GM23338 (cell line): ENCODE measurements around the gene TTC21B. TPM values are rescaled to one million over a fixed set of nuclear protein-coding genes. Genes with fewer than 3 reads are reported as not detected.

Experiments used
- ATAC-seq: fragments of 200-7000 bp; cut with Tn5 transposase; 3 replicates; pipeline ENCODE4 v1.9.1; 2020
- DNase-seq: peaks from one replicate; pipeline ENCODE4 v3.0.0-alpha.2; 2015; ENCODE audit warnings: low spot score
- H2AFZ ChIP-seq: fragments of 200-600 bp; sonication (generic); 2 replicates; pipeline ENCODE4 v1.8.0; 2016; ENCODE audit warnings: antibody characterized with exemption, mild to moderate bottlenecking, moderate library complexity
- H3F3A ChIP-seq: fragments of 200-600 bp; sonication (generic); replicated peaks from 2 replicates; pipeline ENCODE4 v1.8.0; 2017; ENCODE audit warnings: antibody characterized with exemption, mixed run types, low read depth
- H3K27ac ChIP-seq: fragments of 200-600 bp; sonication (generic); 2 replicates; pipeline ENCODE4 v1.6.1; 2016; ENCODE audit warnings: low read depth
- H3K27me3 ChIP-seq: fragments of 200-600 bp; sonication (generic); 2 replicates; pipeline ENCODE4 v1.8.0; 2016; ENCODE audit warnings: mild to moderate bottlenecking, mixed run types, moderate library complexity; ENCODE audit not compliant: insufficient read depth
- H3K36me3 ChIP-seq: fragments of 200-600 bp; sonication (generic); 2 replicates; pipeline ENCODE4 v1.8.0; 2016; ENCODE audit warnings: mild to moderate bottlenecking; ENCODE audit not compliant: insufficient read depth
- H3K4me1 ChIP-seq: fragments of 200-600 bp; sonication (generic); 2 replicates; pipeline ENCODE4 v1.8.0; 2016; ENCODE audit warnings: mild to moderate bottlenecking, moderate library complexity; ENCODE audit not compliant: insufficient read depth
- H3K4me2 ChIP-seq: fragments of 200-600 bp; sonication (generic); 2 replicates; pipeline ENCODE4 v1.7.1; 2017; ENCODE audit warnings: mixed run types
- H3K4me3 ChIP-seq: fragments of 200-600 bp; sonication (generic); 2 replicates; pipeline ENCODE4 v1.6.1; 2016; ENCODE audit warnings: mixed run types
- H3K79me2 ChIP-seq: fragments of 200-600 bp; sonication (generic); replicated peaks from 2 replicates; pipeline ENCODE4 v1.8.0; 2017; ENCODE audit warnings: mild to moderate bottlenecking; ENCODE audit not compliant: insufficient read depth
- H3K9me2 ChIP-seq: fragments of 200-600 bp; sonication (generic); 2 replicates; pipeline ENCODE4 v1.8.0; 2017; ENCODE audit not compliant: insufficient read depth
- H4K20me1 ChIP-seq: fragments of 200-600 bp; sonication (generic); replicated peaks from 2 replicates; pipeline ENCODE4 v1.8.0; 2017; ENCODE audit warnings: mild to moderate bottlenecking; ENCODE audit not compliant: insufficient read depth
- H3K27ac Mint-ChIP-seq: 2 replicates; pipeline ENCODE4 v1.8.0; 2020; ENCODE audit warnings: inconsistent platforms, mild to moderate bottlenecking, moderate library complexity, mixed read lengths
- H3K27me3 Mint-ChIP-seq: 3 replicates; pipeline ENCODE4 v1.8.0; 2022; ENCODE audit warnings: low read depth, mild to moderate bottlenecking, moderate library complexity, mixed read lengths, inconsistent platforms; ENCODE audit not compliant: insufficient read depth, poor library complexity
- H3K36me3 Mint-ChIP-seq: 3 replicates; pipeline ENCODE4 v1.8.0; 2021; ENCODE audit warnings: low read depth, mild to moderate bottlenecking, inconsistent platforms, moderate library complexity, mixed read lengths
- H3K4me1 Mint-ChIP-seq: 3 replicates; pipeline ENCODE4 v1.8.0; 2020; ENCODE audit warnings: mild to moderate bottlenecking, inconsistent platforms, mixed read lengths
- H3K4me3 Mint-ChIP-seq: 3 replicates; pipeline ENCODE4 v1.8.0; 2021; ENCODE audit warnings: moderate library complexity, mild to moderate bottlenecking, inconsistent platforms, mixed read lengths
- H3K9me3 Mint-ChIP-seq: 3 replicates; pipeline ENCODE4 v1.8.0; 2020; ENCODE audit warnings: moderate library complexity, mild to moderate bottlenecking, inconsistent platforms, mixed read lengths
- EZH2 ChIP-seq: fragments of 200-600 bp; sonication (generic); IDR thresholded peaks from one replicate; pipeline ENCODE4 v1.8.0; 2017; ENCODE audit warnings: antibody characterized with exemption, mild to moderate bottlenecking, low read depth; ENCODE audit not compliant: unreplicated experiment
- EZH2phosphoT487 ChIP-seq: fragments of 200-600 bp; sonication (generic); IDR thresholded peaks from one replicate; pipeline ENCODE4 v1.8.1; 2018; ENCODE audit warnings: antibody characterized with exemption; ENCODE audit not compliant: unreplicated experiment
- NANOG ChIP-seq: IDR thresholded peaks from 2 replicates; pipeline ENCODE4 v1.6.1; 2016; ENCODE audit warnings: antibody characterized with exemption, borderline replicate concordance
- STAT1 ChIP-seq: IDR thresholded peaks from one replicate; pipeline ENCODE4 v1.6.1; 2016; ENCODE audit warnings: antibody characterized with exemption; ENCODE audit not compliant: unreplicated experiment
- ZNF114 ChIP-seq: fragments of 250-450 bp; sonication (Bioruptor Pico); IDR thresholded peaks from 2 replicates; pipeline ENCODE4 v1.5.0; 2020; ENCODE audit warnings: mild to moderate bottlenecking, moderate library complexity
- ZNF331 ChIP-seq: fragments of 250-450 bp; sonication (Bioruptor Pico); IDR thresholded peaks from 2 replicates; pipeline ENCODE4 v1.5.0; 2020; ENCODE audit warnings: low read depth, mild to moderate bottlenecking, moderate library complexity
- polyA plus RNA-seq: library from polyadenylated mRNA; unstranded; fragments of >200 nt; fragmentation: Nextera tagmentation; extraction: Ambion mirVana; gene quantifications from 2 replicates; pipeline ENCODE4 v1.2.1, GENCODE V29; 2016
- total RNA-seq: library from RNA; depleted of rRNA; stranded (reverse); fragments of >200 nt; shearing (Covaris generic); gene quantifications from 2 replicates; pipeline ENCODE4 v1.2.3, GENCODE V29; 2014
- TF ChIP-seq, protein P1 (sequence below): IDR thresholded peaks from one replicate; pipeline ENCODE4 v1.6.1; 2018; ENCODE audit warnings: antibody characterized with exemption; ENCODE audit not compliant: unreplicated experiment

TTC21B gene
- total and polyA plus RNA-seq, 2 experiments from 2014 or later = 10.1 to 32.8 TPM

DNA sequence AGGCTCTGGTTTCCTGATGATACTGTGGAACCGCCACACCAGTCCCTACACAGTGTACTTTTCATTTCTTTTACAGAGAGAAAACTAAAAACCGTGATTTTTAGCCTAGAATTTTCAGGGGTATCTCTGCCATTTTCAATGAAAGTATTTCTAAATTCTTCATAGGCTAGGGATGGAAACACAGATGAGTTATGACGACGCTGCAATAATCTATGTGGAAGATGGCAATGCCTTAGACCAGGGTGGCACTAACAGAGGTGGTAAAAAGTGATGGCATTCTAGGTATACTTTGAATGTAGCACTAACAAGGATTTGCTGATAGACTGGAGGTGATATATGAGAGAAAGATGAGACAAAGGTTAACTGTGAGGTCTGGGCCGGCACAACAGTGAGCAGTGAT, 56.5 kb downstream of the TTC21B start (continued):
- TF ChIP-seq, protein P1, sequence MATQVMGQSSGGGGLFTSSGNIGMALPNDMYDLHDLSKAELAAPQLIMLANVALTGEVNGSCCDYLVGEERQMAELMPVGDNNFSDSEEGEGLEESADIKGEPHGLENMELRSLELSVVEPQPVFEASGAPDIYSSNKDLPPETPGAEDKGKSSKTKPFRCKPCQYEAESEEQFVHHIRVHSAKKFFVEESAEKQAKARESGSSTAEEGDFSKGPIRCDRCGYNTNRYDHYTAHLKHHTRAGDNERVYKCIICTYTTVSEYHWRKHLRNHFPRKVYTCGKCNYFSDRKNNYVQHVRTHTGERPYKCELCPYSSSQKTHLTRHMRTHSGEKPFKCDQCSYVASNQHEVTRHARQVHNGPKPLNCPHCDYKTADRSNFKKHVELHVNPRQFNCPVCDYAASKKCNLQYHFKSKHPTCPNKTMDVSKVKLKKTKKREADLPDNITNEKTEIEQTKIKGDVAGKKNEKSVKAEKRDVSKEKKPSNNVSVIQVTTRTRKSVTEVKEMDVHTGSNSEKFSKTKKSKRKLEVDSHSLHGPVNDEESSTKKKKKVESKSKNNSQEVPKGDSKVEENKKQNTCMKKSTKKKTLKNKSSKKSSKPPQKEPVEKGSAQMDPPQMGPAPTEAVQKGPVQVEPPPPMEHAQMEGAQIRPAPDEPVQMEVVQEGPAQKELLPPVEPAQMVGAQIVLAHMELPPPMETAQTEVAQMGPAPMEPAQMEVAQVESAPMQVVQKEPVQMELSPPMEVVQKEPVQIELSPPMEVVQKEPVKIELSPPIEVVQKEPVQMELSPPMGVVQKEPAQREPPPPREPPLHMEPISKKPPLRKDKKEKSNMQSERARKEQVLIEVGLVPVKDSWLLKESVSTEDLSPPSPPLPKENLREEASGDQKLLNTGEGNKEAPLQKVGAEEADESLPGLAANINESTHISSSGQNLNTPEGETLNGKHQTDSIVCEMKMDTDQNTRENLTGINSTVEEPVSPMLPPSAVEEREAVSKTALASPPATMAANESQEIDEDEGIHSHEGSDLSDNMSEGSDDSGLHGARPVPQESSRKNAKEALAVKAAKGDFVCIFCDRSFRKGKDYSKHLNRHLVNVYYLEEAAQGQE = no peak
- no peak for TF ChIP-seq NANOG
- no peak for TF ChIP-seq EZH2phosphoT487

DNA sequence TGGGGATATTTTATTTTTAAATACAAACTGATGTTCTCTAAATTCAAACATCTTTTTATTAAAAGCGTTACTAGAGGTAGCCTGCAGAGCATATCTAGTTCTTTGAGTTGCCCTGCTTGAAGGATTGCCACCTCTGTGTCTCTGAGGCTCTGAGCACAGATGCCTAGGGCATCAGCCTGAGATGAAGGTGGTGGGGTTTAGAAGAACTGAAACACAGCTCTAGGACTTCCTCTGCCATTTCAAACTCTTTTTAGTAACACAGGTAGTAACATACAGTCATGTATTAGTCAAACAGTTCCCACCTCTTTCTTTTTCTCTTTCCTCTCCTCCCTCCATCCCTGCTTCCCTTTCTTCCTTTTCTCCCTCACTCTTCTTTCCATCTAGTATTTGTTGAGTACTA, 57.6 kb downstream of the TTC21B start:
- H3K4me1 Mint-ChIP-seq = no peaks in the 10 kb centered on the region
- TF ChIP-seq NANOG (no peak), EZH2 (no peak)
- TF ChIP-seq, protein P1 = no peak
- no peaks in the 10 kb centered on the region for H3K9me2 ChIP-seq
- H3K36me3 Mint-ChIP-seq = peaks cover 20% of the 10 kb centered on the region
- H3F3A ChIP-seq = no peaks in the 10 kb centered on the region
- DNase-seq (no peak), ATAC-seq (no peak)
- no peaks in the 10 kb centered on the region for H3K27me3 Mint-ChIP-seq
- no peak overlapping the region for H3K4me2 ChIP-seq
- H3K79me2 ChIP-seq = no peaks in the 10 kb centered on the region
- no peak overlapping the region for H3K4me3 ChIP-seq
- H2AFZ ChIP-seq = no peak overlapping the region
- H4K20me1 ChIP-seq = no peaks in the 10 kb centered on the region
- H3K9me3 Mint-ChIP-seq = no peaks in the 10 kb centered on the region
- H3K27ac Mint-ChIP-seq = no peak overlapping the region
- no peaks in the 10 kb centered on the region for H3K27me3 ChIP-seq
- peaks cover 10% of the 10 kb centered on the region; the same call in 1 of the 2 replicates for H3K36me3 ChIP-seq
- H3K4me1 ChIP-seq = no peaks in the 10 kb centered on the region
- no peak overlapping the region for H3K27ac ChIP-seq
- no peak overlapping the region for H3K4me3 Mint-ChIP-seq

DNA sequence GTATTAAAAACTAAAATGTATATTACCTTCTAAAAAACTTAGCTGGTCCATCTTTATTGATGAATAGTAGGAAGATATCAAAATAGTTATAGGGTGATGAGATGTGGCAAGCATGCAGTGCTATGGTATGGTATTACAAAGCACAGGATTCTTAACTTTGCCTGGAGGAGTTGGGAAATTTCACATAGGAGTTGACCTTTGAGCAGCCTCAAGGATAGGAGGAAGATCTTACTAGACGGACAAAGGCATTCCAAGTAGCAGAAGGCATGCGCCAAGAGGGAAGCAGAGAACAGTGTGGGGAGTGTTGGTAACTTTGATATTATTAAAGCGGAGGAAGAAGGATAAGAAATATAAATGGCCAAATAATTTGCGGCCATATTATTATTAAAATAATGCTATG, 60.0 kb downstream of the TTC21B start:
- Mint-ChIP-seq H3K27me3 (no peaks in the 10 kb centered on the region), H3K9me3 (no peaks in the 10 kb centered on the region), H3K4me3 (no peak overlapping the region), H3K36me3 (peaks cover 21% of the 10 kb centered on the region), H3K4me1 (no peaks in the 10 kb centered on the region), H3K27ac (no peak overlapping the region)
- Histone ChIP-seq H2AFZ (no peak overlapping the region), H3K9me2 (no peaks in the 10 kb centered on the region), H3K4me3 (no peak overlapping the region), H3K4me1 (no peaks in the 10 kb centered on the region), H3K36me3 (peaks cover 10% of the 10 kb centered on the region; the same call in 1 of the 2 replicates), H3K4me2 (no peak overlapping the region), H3K79me2 (no peaks in the 10 kb centered on the region), H4K20me1 (no peaks in the 10 kb centered on the region), H3F3A (no peaks in the 10 kb centered on the region), H3K27ac (no peak overlapping the region), H3K27me3 (no peaks in the 10 kb centered on the region)
- ATAC-seq (no peak), DNase-seq (no peak)
- TF ChIP-seq NANOG (no peak), ZNF114 (no peak), ZNF331 (CRISPR knock-in tag) (no peak), STAT1 (no peak)
